ENCODE results near the gene TNFSF13.
A peak's percentile ranks its signal among the peaks of the same experiment; 100 is the strongest.

TNFSF13 gene
- 0 to 0.62 (median 0.33) reads per million in 4 donors for total RNA-seq

- no peak for DNase-seq
Observed at GRCh38 chr17:7558544-7559319, at the start of gene TNFSF13. Gene TNFSF13, plus strand, starts transcription at chr17:7558750. Its CDS starts 290 bp downstream, at chr17:7559040.

GRCh38 chr17:7508846-7509245, 49.7 kb upstream of the TNFSF13 start:
- DNase-seq, result no peak

- DNase-seq, result no peak
Observed at GRCh38 chr17:7509937-7510336, 48.6 kb upstream of the TNFSF13 start.

- DNase-seq, result no peak
Observed at GRCh38 chr17:7511108-7511507, 47.4 kb upstream of the TNFSF13 start.

- DNase-seq, result no peak
Observed at GRCh38 chr17:7512105-7512504, 46.4 kb upstream of the TNFSF13 start.

GRCh38 chr17:7512824-7513540, 45.6 kb upstream of the TNFSF13 start:
- DNase-seq, result no peak

GRCh38 chr17:7513850-7514419, 44.6 kb upstream of the TNFSF13 start:
- no peak for DNase-seq

- no peak for DNase-seq
Observed at GRCh38 chr17:7515911-7516610, 42.5 kb upstream of the TNFSF13 start.

- DNase-seq, result peak in 4 of 5 donors; percentile 33 to 52 (median 40)
Observed at GRCh38 chr17:7523033-7523432, 35.5 kb upstream of the TNFSF13 start.

GRCh38 chr17:7528842-7529241, 29.7 kb upstream of the TNFSF13 start:
- no peak for DNase-seq

- no peak for DNase-seq
Observed at GRCh38 chr17:7530023-7530900, 28.3 kb upstream of the TNFSF13 start.

GRCh38 chr17:7538050-7538449, 20.5 kb upstream of the TNFSF13 start:
- no peak for DNase-seq

GRCh38 chr17:7538891-7539545, 19.5 kb upstream of the TNFSF13 start:
- no peak for DNase-seq

- no peak for DNase-seq
Observed at GRCh38 chr17:7541074-7541621, 17.4 kb upstream of the TNFSF13 start.

GRCh38 chr17:7544911-7545310, 13.6 kb upstream of the TNFSF13 start:
- DNase-seq, result no peak

- peak; percentile 34 to 61 (median 41) for DNase-seq
Observed at GRCh38 chr17:7548585-7549400, 9.8 kb upstream of the TNFSF13 start, which contains the start of gene TNFSF12. Gene TNFSF12, plus strand, starts transcription at chr17:7549058. Its CDS starts 96 bp downstream, at chr17:7549154.

GRCh38 chr17:7549401-7550055, 9.0 kb upstream of the TNFSF13 start:
- peak in 2 of 5 donors; percentile 23 to 48 for DNase-seq

- DNase-seq, result no peak
Observed at GRCh38 chr17:7550344-7550743, 8.2 kb upstream of the TNFSF13 start.

GRCh38 chr17:7551396-7551795, 7.2 kb upstream of the TNFSF13 start:
- DNase-seq, result no peak

Data from T-helper 1 cell (primary cell).